Suprapubic skin (tissue), 4 donors: ENCODE results near the gene VEGFA. TPM values are rescaled to one million over a fixed set of nuclear protein-coding genes. Genes with fewer than 3 reads are reported as not detected.

Experiments used
- DNase-seq, 2 donors: peaks; one replicate each; pipeline ENCODE4 v3.0.0-alpha.2; 2019; ENCODE audit warnings: low spot score in 2 of 2
- H3K27ac ChIP-seq: fragments of 200-600 bp; sonication (generic); one replicate; pipeline ENCODE4 v1.5.1; 2019
- H3K27me3 ChIP-seq: fragments of 200-600 bp; sonication (generic); one replicate; pipeline ENCODE4 v1.5.1; 2019
- H3K36me3 ChIP-seq: fragments of 200-600 bp; sonication (generic); one replicate; pipeline ENCODE4 v1.5.1; 2019
- H3K4me1 ChIP-seq: fragments of 200-600 bp; sonication (generic); one replicate; pipeline ENCODE4 v1.5.1; 2019
- H3K4me3 ChIP-seq: fragments of 200-600 bp; sonication (generic); one replicate; pipeline ENCODE4 v1.5.1; 2019; ENCODE audit warnings: mild to moderate bottlenecking
- H3K9me3 ChIP-seq: fragments of 200-600 bp; sonication (generic); one replicate; pipeline ENCODE4 v1.5.1; 2019
- EP300 ChIP-seq: sonication (generic); formaldehyde crosslinking; IDR thresholded peaks from one replicate; pipeline ENCODE4 v1.6.1; 2017; ENCODE audit warnings: antibody characterized with exemption
- POLR2A ChIP-seq, 2 donors: fragments of 450-650 bp; IDR thresholded peaks; one replicate each; pipeline ENCODE4 v1.6.1; 2017; ENCODE audit warnings: antibody characterized with exemption in 2 of 2, mild to moderate bottlenecking in 2 of 2, moderate library complexity in 2 of 2
- POLR2AphosphoS5 ChIP-seq, 3 donors: sonication (generic); formaldehyde crosslinking; IDR thresholded peaks; one replicate each; pipeline ENCODE4 v1.6.1; 2017; ENCODE audit warnings: antibody characterized with exemption in 3 of 3
- WGBS: methylation state at CpG from one replicate; pipeline ENCODE4 v1.1.5; 2018; 5-methylcytosine and 5-hydroxymethylcytosine counted together
- total RNA-seq, 4 donors: library from RNA; depleted of rRNA; stranded (reverse); fragments of >200 nt; gene quantifications; one replicate each; pipeline ENCODE4 v1.1.0, GENCODE V29; 2016
- TF ChIP-seq, protein P1 (sequence below), 2 donors: fragments of 200-600 bp in 1 of 2; fragments of 450-650 bp in 1 of 2; sonication (generic) in 1 of 2; IDR thresholded peaks; one replicate each; pipeline ENCODE4 v1.5.1; 2016 to 2019; ENCODE audit warnings: antibody characterized with exemption in 2 of 2, mild to moderate bottlenecking in 1 of 2, moderate library complexity in 1 of 2

The VEGFA gene
- total RNA-seq, 4 donors from 2014 or later: 25.4 to 147 (median 43.6) TPM

- no peak for DNase-seq
- Histone ChIP-seq H3K27me3 (no peaks in the 10 kb centered on the region), H3K4me1 (peaks cover 32% of the 10 kb centered on the region), H3K9me3 (no peaks in the 10 kb centered on the region), H3K4me3 (no peak overlapping the region), H3K27ac (no peak overlapping the region), H3K36me3 (no peaks in the 10 kb centered on the region)
- 81% methylated on average over 10 of the region's 10 CpGs for WGBS
- no peak for TF ChIP-seq EP300
- TF ChIP-seq, protein P1, sequence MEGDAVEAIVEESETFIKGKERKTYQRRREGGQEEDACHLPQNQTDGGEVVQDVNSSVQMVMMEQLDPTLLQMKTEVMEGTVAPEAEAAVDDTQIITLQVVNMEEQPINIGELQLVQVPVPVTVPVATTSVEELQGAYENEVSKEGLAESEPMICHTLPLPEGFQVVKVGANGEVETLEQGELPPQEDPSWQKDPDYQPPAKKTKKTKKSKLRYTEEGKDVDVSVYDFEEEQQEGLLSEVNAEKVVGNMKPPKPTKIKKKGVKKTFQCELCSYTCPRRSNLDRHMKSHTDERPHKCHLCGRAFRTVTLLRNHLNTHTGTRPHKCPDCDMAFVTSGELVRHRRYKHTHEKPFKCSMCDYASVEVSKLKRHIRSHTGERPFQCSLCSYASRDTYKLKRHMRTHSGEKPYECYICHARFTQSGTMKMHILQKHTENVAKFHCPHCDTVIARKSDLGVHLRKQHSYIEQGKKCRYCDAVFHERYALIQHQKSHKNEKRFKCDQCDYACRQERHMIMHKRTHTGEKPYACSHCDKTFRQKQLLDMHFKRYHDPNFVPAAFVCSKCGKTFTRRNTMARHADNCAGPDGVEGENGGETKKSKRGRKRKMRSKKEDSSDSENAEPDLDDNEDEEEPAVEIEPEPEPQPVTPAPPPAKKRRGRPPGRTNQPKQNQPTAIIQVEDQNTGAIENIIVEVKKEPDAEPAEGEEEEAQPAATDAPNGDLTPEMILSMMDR (IDR thresholded peaks at IDR 0.05): no peak
- TF ChIP-seq POLR2A (IDR thresholded peaks at IDR 0.05): no peak
- TF ChIP-seq POLR2AphosphoS5 (IDR thresholded peaks at IDR 0.05): no peak
These were observed 30.9 kb downstream of the VEGFA start for GRCh38 chr6:43800746-43801494.

DNA sequence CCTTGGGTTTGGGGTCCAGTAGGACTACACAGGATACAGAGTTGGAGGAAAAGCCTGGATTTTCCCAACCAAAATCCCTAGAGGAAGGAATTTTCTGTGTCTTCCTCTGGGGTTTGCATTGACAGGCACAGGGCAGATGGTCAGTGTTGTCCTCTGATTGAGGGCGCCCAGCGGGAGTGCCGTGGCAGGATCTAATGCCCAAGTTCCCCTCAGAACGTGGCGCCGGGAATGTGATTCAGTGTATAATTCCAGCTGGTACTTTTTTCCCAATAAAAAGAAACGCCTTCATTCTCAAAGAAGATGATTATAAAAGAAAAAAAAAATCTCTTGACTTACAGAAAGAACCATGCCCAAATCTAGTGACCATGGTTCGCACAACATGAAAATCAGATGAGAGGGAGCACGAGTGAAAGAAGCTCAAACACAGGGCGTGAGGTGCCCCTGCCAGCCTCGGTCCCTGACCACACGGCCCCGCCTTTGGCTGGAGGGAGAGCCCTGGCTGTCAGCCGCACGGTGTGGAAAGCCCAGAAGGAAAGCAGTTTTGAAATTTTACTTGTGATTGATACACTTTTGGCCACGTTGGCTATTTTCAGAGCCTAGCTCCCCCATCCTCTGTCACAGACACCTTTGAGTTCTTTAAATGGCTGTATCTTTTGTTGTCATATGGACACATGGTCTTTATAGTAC, 31.6 kb downstream of the VEGFA start:
- WGBS: 69% methylated on average over 16 of the region's 16 CpGs
- Histone ChIP-seq H3K36me3 (no peaks in the 10 kb centered on the region), H3K27ac (no peak overlapping the region), H3K9me3 (no peaks in the 10 kb centered on the region), H3K27me3 (no peaks in the 10 kb centered on the region), H3K4me3 (no peak overlapping the region), H3K4me1 (peaks cover 32% of the 10 kb centered on the region)
- no peak for DNase-seq
- no peak for TF ChIP-seq EP300
- TF ChIP-seq, protein P1 (IDR thresholded peaks at IDR 0.05): no peak
- no peak for TF ChIP-seq POLR2AphosphoS5 (IDR thresholded peaks at IDR 0.05)
- TF ChIP-seq POLR2A (IDR thresholded peaks at IDR 0.05): no peak

GRCh38 chr6:43803055-43803782, 33.2 kb downstream of the VEGFA start:
- Histone ChIP-seq H3K36me3 (no peaks in the 10 kb centered on the region), H3K9me3 (no peaks in the 10 kb centered on the region), H3K4me3 (no peak overlapping the region), H3K4me1 (peaks cover 40% of the 10 kb centered on the region), H3K27ac (no peak overlapping the region), H3K27me3 (no peaks in the 10 kb centered on the region)
- WGBS: 65% methylated on average over 6 of the region's 6 CpGs
- TF ChIP-seq EP300: no peak
- TF ChIP-seq POLR2AphosphoS5 (IDR thresholded peaks at IDR 0.05): no peak
- no peak for TF ChIP-seq POLR2A (IDR thresholded peaks at IDR 0.05)
- TF ChIP-seq, protein P1 (IDR thresholded peaks at IDR 0.05): no peak
- DNase-seq: no peak

GRCh38 chr6:43803783-43804549, 34.0 kb downstream of the VEGFA start:
- H3K27me3 ChIP-seq: no peaks in the 10 kb centered on the region
- WGBS: 73% methylated on average over 2 of the region's 2 CpGs
- no peak overlapping the region for H3K4me3 ChIP-seq
- no peak overlapping the region for H3K27ac ChIP-seq
- no peaks in the 10 kb centered on the region for H3K36me3 ChIP-seq
- no peaks in the 10 kb centered on the region for H3K9me3 ChIP-seq
- H3K4me1 ChIP-seq: peaks cover 32% of the 10 kb centered on the region
- DNase-seq: no peak
- TF ChIP-seq POLR2AphosphoS5 (IDR thresholded peaks at IDR 0.05) (no peak), POLR2A (IDR thresholded peaks at IDR 0.05) (no peak), EP300 (no peak)
- TF ChIP-seq, protein P1 (IDR thresholded peaks at IDR 0.05): no peak
